HG03439 (cell line): ENCODE measurements around the gene HDHD5.

Experiments
- ATAC-seq: cut with Tn5 transposase; IDR thresholded peaks from one replicate; pipeline ENCODE4 v1.9.1; 2021; ENCODE audit warnings: mild to moderate bottlenecking, moderate library complexity; ENCODE audit not compliant: unreplicated experiment

The HDHD5 gene

GRCh38 chr22:17121233-17122195 is 37.6 kb downstream of the HDHD5 start, which contains the start of gene TMEM121B:
Gene TMEM121B, minus strand, starts transcription at chr22:17121360. Its CDS starts 233 bp downstream, at chr22:17121127.
- no peak for ATAC-seq

GRCh38 chr22:17120711-17121232 is 38.3 kb downstream of the HDHD5 start:
- no peak for ATAC-seq

GRCh38 chr22:17120281-17120680 is 38.8 kb downstream of the HDHD5 start:
- no peak for ATAC-seq

- ATAC-seq = no peak
Observed at GRCh38 chr22:17119481-17120202, 39.4 kb downstream of the HDHD5 start.

- ATAC-seq = no peak
Observed at GRCh38 chr22:17118342-17118741, 40.7 kb downstream of the HDHD5 start.

GRCh38 chr22:17117890-17118289 is 41.2 kb downstream of the HDHD5 start:
- ATAC-seq = no peak

- ATAC-seq = no peak
Observed at GRCh38 chr22:17117400-17117799, 41.7 kb downstream of the HDHD5 start.

GRCh38 chr22:17116572-17117330 is 42.3 kb downstream of the HDHD5 start:
- ATAC-seq = no peak

GRCh38 chr22:17115945-17116565 is 43.0 kb downstream of the HDHD5 start:
- ATAC-seq = no peak

GRCh38 chr22:17115236-17115635 is 43.8 kb downstream of the HDHD5 start:
- no peak for ATAC-seq

GRCh38 chr22:17114898-17115235 is 44.2 kb downstream of the HDHD5 start:
- ATAC-seq = no peak

GRCh38 chr22:17114173-17114897 is 44.7 kb downstream of the HDHD5 start:
- ATAC-seq = no peak

- ATAC-seq = no peak
Observed at GRCh38 chr22:17113600-17113999, 45.5 kb downstream of the HDHD5 start.

GRCh38 chr22:17112491-17113042 is 46.5 kb downstream of the HDHD5 start:
- no peak for ATAC-seq

GRCh38 chr22:17110791-17111550 is 48.1 kb downstream of the HDHD5 start:
- no peak for ATAC-seq

GRCh38 chr22:17109976-17110375 is 49.1 kb downstream of the HDHD5 start:
- ATAC-seq = no peak

GRCh38 chr22:17109113-17109865 is 49.8 kb downstream of the HDHD5 start:
- no peak for ATAC-seq
